Activated CD4-positive, alpha-beta T cell treated with anti-CD3 and anti-CD28 coated beads, Interleukin-2, amount 10 ng/mL, durations not matched to agents 7 days and 5 days (primary cell): ENCODE results near the gene TMEM135. TPM values are rescaled to one million over a fixed set of nuclear protein-coding genes. Genes with fewer than 3 reads are reported as not detected.

Experiments
- CTCF ChIA-PET: fragments of 350-600 bp; sonication (Branson Sonifier 250); formaldehyde crosslinking; loops from one replicate; lab custom pipeline; 2021; ENCODE audit warnings: antibody characterized with exemption; lab: Charles Lee
- POLR2A ChIA-PET: fragments of 350-600 bp; sonication (Branson Sonifier 250); formaldehyde crosslinking; loops from one replicate; lab custom pipeline; 2021; ENCODE audit warnings: antibody characterized with exemption; lab: Charles Lee
- DNase-seq: peaks from one replicate; pipeline ENCODE4 v3.0.0-alpha.2; 2020
- H3K27ac Mint-ChIP-seq: one replicate; pipeline ENCODE4 v1.8.0; 2021; ENCODE audit warnings: mild to moderate bottlenecking, moderate library complexity, mixed read lengths
- H3K27me3 Mint-ChIP-seq: one replicate; pipeline ENCODE4 v1.8.0; 2021; ENCODE audit warnings: mixed read lengths
- H3K36me3 Mint-ChIP-seq: one replicate; pipeline ENCODE4 v1.8.0; 2021; ENCODE audit warnings: low read depth, mixed read lengths
- H3K4me1 Mint-ChIP-seq: one replicate; pipeline ENCODE4 v1.8.0; 2021; ENCODE audit warnings: mixed read lengths
- H3K4me3 Mint-ChIP-seq: one replicate; pipeline ENCODE4 v1.8.0; 2021; ENCODE audit warnings: mild to moderate bottlenecking, moderate library complexity, mixed read lengths
- H3K9me3 Mint-ChIP-seq: one replicate; pipeline ENCODE4 v1.8.0; 2021; ENCODE audit warnings: mixed read lengths
- total RNA-seq, 2 experiments: library from RNA; stranded (reverse); gene quantifications; one replicate each; pipeline ENCODE4 v1.2.3, GENCODE V29; 2021

Gene TMEM135
- total RNA-seq, 2 experiments from 2014 or later, result 32.9 to 33.1 TPM

GRCh38 chr11:87372065-87372464, 334.3 kb downstream of the TMEM135 start:
- CTCF ChIA-PET, result interaction anchor here (0.7 kb wide), 1 partner anchor 50 kb away, joined by 3 read pairs; no protein-coding TSS in a partner anchor
- Mint-ChIP-seq H3K27me3 (peaks cover 13% of the 10 kb centered on the region), H3K4me3 (no peak overlapping the region)

More at GRCh38 chr11:87372065-87372464, 334.3 kb downstream of the TMEM135 start:
- no peak for DNase-seq
- no peaks in the 10 kb centered on the region for H3K9me3 Mint-ChIP-seq
- H3K36me3 Mint-ChIP-seq, result no peaks in the 10 kb centered on the region
- POLR2A ChIA-PET, result no interaction called here
- H3K4me1 Mint-ChIP-seq, result no peaks in the 10 kb centered on the region
- H3K27ac Mint-ChIP-seq, result no peak overlapping the region

Other genes starting within 250 kb of the TMEM135 start
- gene PRSS23, start 237.4 kb upstream of the TMEM135 start, total RNA-seq, result under 1 TPM; 0.35 to 0.40 TPM
- under 1 TPM in 1 of 2 experiments, not detected in 1; 0.02 TPM for gene FZD4, start 82.5 kb upstream of the TMEM135 start, total RNA-seq